ENCODE measurements around the gene TRIM26.

TRIM26 gene, protein sequence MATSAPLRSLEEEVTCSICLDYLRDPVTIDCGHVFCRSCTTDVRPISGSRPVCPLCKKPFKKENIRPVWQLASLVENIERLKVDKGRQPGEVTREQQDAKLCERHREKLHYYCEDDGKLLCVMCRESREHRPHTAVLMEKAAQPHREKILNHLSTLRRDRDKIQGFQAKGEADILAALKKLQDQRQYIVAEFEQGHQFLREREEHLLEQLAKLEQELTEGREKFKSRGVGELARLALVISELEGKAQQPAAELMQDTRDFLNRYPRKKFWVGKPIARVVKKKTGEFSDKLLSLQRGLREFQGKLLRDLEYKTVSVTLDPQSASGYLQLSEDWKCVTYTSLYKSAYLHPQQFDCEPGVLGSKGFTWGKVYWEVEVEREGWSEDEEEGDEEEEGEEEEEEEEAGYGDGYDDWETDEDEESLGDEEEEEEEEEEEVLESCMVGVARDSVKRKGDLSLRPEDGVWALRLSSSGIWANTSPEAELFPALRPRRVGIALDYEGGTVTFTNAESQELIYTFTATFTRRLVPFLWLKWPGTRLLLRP

DNA sequence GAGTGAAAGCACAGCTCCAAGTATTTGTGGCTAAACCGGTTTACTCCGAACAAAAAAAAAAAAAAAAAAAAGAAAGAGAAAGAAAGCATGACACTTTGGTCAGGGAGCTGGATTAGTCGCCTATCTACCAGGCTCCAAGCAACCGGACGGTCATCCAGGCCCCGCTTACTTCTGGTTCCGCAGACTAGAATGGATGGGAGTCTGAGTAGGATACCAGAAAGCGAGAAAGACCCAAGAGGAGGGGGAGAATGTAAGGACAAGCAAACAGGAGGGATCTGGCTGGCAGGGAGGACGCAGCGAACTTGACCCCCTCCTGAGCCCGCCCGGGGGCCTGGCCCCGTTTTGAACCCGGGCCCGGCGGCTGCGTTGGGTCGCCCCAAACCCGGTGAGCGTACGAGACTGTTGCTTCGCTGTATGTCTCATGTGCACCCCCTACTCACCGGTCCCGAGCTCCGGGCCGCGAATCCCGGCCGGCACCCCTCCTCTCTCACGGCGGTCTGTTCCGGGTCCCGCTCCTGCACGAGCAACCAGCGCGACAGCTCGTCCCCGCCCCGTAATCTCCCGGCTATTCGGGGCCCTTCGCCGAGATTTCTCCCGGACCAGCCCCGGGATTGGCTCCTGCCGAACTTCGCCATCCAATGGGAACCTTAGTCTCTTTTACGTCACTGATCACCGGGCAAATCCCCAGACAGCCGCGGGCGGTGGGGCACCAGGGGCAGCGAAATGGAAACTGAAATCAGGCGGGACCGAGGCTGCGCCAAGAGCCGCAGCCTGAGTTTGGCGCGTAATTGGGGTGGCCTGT, at the start of gene TRIM26:
Gene TRIM26 (minus strand): TSS at position 542 of the 802 bp plus-strand sequence. CDS start 14,303 bp downstream, outside the sequence.
- peak; percentile 94 for ATAC-seq
- TF ChIP-seq PPARA (CRISPR knock-in tag; IDR thresholded peaks at IDR 0.05; ENCODE audit: borderline replicate concordance), result no peak
- TF ChIP-seq, protein P1, sequence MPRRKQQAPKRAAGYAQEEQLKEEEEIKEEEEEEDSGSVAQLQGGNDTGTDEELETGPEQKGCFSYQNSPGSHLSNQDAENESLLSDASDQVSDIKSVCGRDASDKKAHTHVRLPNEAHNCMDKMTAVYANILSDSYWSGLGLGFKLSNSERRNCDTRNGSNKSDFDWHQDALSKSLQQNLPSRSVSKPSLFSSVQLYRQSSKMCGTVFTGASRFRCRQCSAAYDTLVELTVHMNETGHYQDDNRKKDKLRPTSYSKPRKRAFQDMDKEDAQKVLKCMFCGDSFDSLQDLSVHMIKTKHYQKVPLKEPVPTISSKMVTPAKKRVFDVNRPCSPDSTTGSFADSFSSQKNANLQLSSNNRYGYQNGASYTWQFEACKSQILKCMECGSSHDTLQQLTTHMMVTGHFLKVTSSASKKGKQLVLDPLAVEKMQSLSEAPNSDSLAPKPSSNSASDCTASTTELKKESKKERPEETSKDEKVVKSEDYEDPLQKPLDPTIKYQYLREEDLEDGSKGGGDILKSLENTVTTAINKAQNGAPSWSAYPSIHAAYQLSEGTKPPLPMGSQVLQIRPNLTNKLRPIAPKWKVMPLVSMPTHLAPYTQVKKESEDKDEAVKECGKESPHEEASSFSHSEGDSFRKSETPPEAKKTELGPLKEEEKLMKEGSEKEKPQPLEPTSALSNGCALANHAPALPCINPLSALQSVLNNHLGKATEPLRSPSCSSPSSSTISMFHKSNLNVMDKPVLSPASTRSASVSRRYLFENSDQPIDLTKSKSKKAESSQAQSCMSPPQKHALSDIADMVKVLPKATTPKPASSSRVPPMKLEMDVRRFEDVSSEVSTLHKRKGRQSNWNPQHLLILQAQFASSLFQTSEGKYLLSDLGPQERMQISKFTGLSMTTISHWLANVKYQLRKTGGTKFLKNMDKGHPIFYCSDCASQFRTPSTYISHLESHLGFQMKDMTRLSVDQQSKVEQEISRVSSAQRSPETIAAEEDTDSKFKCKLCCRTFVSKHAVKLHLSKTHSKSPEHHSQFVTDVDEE (CRISPR knock-in tag; IDR thresholded peaks at IDR 0.05), result 0 out of 2 replicates have a peak, but pooled peaks have one; percentile 41

DNA sequence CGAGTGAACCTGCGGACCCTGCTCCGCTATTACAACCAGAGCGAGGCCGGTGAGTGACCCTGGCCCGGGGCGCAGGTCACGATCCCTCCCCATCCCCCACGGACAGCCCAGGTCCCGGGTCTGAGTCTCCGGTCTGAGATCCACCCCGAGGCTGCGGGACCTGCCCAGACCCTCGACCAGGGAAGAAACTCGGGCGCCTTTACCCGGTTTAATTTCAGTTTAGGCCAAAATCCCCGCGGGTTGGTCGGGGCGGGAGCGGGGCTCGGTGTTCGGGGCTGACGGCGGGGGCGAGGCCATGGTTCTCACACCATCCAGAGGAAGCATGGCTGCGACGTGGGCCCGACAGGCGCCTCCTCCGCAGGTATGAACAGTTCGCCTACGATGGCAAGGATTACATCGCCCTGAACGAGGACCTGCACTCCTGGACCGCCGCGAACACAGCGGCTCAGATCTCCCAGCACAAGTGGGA, 46.9 kb upstream of the TRIM26 start:
- peak; percentile 4; the same call in 2 of the 3 replicates for ATAC-seq
- TF ChIP-seq RARB (CRISPR knock-in tag; IDR thresholded peaks at IDR 0.05) (no peak), ARNTL (CRISPR knock-in tag; IDR thresholded peaks at IDR 0.05; ENCODE audit: borderline replicate concordance, low read depth) (no peak), ZC3H10 (CRISPR knock-in tag; IDR thresholded peaks at IDR 0.05) (no peak), GLIS3 (CRISPR knock-in tag; IDR thresholded peaks at IDR 0.05) (no peak)

DNA sequence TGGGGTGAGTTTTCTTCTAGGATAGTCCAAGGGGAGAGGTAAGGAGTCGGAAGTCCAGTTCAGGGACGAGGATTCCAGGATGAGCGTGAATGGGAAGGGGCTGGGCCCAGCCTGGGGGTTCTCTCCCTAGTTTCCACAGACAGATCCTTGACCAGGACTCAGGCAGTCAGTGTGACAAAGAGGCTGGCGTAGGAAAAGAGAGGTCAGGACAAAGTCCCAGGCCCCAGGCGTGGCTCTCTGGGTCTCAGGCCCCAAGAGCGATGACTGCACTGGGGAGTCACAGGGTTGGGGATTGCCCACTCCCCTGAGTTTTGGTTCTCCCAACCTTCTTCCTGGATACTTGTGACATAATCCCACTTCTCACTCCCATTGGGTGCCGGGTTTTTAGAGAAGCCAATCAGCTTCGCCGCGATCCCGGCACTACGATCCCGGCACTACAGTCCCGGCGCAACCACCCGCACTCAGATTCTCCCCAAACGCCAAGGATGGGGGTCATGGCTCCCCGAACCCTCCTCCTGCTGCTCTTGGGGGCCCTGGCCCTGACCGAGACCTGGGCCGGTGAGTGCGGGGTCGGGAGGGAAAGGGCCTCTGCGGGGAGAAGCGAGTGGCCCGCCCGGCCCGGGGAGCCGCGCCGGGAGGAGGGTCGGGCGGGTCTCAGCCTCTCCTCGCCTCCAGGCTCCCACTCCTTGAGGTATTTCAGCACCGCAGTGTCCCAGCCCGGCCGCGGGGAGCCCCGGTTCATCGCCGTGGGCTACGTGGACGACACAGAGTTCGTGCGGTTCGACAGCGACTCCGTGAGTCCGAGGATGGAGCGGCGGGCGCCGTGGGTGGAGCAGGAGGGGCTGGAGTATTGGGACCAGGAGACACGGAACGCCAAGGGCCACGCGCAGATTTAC, 46.2 kb upstream of the TRIM26 start:
- ATAC-seq, result peak; percentile 97
- TF ChIP-seq, protein P2, sequence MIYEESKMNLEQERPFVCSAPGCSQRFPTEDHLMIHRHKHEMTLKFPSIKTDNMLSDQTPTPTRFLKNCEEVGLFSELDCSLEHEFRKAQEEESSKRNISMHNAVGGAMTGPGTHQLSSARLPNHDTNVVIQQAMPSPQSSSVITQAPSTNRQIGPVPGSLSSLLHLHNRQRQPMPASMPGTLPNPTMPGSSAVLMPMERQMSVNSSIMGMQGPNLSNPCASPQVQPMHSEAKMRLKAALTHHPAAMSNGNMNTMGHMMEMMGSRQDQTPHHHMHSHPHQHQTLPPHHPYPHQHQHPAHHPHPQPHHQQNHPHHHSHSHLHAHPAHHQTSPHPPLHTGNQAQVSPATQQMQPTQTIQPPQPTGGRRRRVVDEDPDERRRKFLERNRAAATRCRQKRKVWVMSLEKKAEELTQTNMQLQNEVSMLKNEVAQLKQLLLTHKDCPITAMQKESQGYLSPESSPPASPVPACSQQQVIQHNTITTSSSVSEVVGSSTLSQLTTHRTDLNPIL (CRISPR knock-in tag; IDR thresholded peaks at IDR 0.05; ENCODE audit: low read depth), result no peak
- no peak for TF ChIP-seq ZFP3 (CRISPR knock-in tag; IDR thresholded peaks at IDR 0.05)
- no peak for TF ChIP-seq CSDC2 (CRISPR knock-in tag; IDR thresholded peaks at IDR 0.05)
- TF ChIP-seq, protein P1 (CRISPR knock-in tag; IDR thresholded peaks at IDR 0.05), result no peak
- TF ChIP-seq TOX (CRISPR knock-in tag; IDR thresholded peaks at IDR 0.05; ENCODE audit: borderline replicate concordance), result no peak
- TF ChIP-seq BACH2 (CRISPR knock-in tag; IDR thresholded peaks at IDR 0.05; ENCODE audit: borderline replicate concordance), result no peak
- TF ChIP-seq ZNF565 (CRISPR knock-in tag; conservative IDR thresholded peaks at IDR 0.05; ENCODE audit: low read depth), result no peak
- TF ChIP-seq, protein P3, sequence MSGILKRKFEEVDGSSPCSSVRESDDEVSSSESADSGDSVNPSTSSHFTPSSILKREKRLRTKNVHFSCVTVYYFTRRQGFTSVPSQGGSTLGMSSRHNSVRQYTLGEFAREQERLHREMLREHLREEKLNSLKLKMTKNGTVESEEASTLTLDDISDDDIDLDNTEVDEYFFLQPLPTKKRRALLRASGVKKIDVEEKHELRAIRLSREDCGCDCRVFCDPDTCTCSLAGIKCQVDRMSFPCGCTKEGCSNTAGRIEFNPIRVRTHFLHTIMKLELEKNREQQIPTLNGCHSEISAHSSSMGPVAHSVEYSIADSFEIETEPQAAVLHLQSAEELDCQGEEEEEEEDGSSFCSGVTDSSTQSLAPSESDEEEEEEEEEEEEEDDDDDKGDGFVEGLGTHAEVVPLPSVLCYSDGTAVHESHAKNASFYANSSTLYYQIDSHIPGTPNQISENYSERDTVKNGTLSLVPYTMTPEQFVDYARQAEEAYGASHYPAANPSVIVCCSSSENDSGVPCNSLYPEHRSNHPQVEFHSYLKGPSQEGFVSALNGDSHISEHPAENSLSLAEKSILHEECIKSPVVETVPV (CRISPR knock-in tag; IDR thresholded peaks at IDR 0.05), result no peak
- no peak for TF ChIP-seq OSR1 (CRISPR knock-in tag; IDR thresholded peaks at IDR 0.05)
- no peak for TF ChIP-seq SNAI2 (CRISPR knock-in tag; IDR thresholded peaks at IDR 0.05)
- no peak for TF ChIP-seq RARB (CRISPR knock-in tag; IDR thresholded peaks at IDR 0.05)
- no peak for TF ChIP-seq ZNF8 (CRISPR knock-in tag; IDR thresholded peaks at IDR 0.05)
- no peak for TF ChIP-seq PPARA (CRISPR knock-in tag; IDR thresholded peaks at IDR 0.05; ENCODE audit: borderline replicate concordance)
- TF ChIP-seq, protein P4, sequence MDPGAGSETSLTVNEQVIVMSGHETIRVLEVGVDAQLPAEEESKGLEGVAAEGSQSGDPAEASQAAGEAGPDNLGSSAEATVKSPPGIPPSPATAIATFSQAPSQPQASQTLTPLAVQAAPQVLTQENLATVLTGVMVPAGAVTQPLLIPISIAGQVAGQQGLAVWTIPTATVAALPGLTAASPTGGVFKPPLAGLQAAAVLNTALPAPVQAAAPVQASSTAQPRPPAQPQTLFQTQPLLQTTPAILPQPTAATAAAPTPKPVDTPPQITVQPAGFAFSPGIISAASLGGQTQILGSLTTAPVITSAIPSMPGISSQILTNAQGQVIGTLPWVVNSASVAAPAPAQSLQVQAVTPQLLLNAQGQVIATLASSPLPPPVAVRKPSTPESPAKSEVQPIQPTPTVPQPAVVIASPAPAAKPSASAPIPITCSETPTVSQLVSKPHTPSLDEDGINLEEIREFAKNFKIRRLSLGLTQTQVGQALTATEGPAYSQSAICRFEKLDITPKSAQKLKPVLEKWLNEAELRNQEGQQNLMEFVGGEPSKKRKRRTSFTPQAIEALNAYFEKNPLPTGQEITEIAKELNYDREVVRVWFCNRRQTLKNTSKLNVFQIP (CRISPR knock-in tag; IDR thresholded peaks at IDR 0.05; ENCODE audit: borderline replicate concordance, low read depth), result no peak
- TF ChIP-seq ZC3H10 (CRISPR knock-in tag; IDR thresholded peaks at IDR 0.05), result no peak
- no peak for TF ChIP-seq ARNTL (CRISPR knock-in tag; IDR thresholded peaks at IDR 0.05; ENCODE audit: borderline replicate concordance, low read depth)
